Subcutaneous abdominal adipose tissue (tissue), 5 donors: ENCODE data around the gene AZGP1.
"Not testable (repeated sequence)": the region's sequence is repeated elsewhere in the genome, so short reads cannot be mapped to it uniquely, and the experiment has no call there.

Experiments
- H3K27ac ChIP-seq: one replicate; pipeline ENCODE4 v1.7.0; 2013; ENCODE audit warnings: low read depth, mild to moderate bottlenecking, inconsistent platforms, low read length, moderate library complexity
- H3K27me3 ChIP-seq, 5 donors: one replicate each; pipeline ENCODE4 v1.7.0; 2013; ENCODE audit warnings: low read length in 5 of 5, inconsistent platforms in 1 of 5; ENCODE audit not compliant: control insufficient read depth in 5 of 5, insufficient read depth in 4 of 5
- H3K36me3 ChIP-seq, 5 donors: one replicate each; pipeline ENCODE4 v1.7.0; 2013; ENCODE audit warnings: low read length in 5 of 5; ENCODE audit not compliant: control insufficient read depth in 5 of 5, insufficient read depth in 5 of 5
- H3K4me1 ChIP-seq, 5 donors: one replicate each; pipeline ENCODE4 v1.7.0; 2013; ENCODE audit warnings: low read length in 5 of 5, mild to moderate bottlenecking in 3 of 5, moderate library complexity in 1 of 5; ENCODE audit not compliant: control insufficient read depth in 5 of 5, insufficient read depth in 5 of 5
- H3K4me3 ChIP-seq, 5 donors: one replicate each; pipeline ENCODE4 v1.7.0; 2013; ENCODE audit warnings: low read length in 5 of 5, low read depth in 1 of 5
- H3K9ac ChIP-seq, 5 donors: one replicate each; pipeline ENCODE4 v1.7.0; 2013; ENCODE audit warnings: low read length in 5 of 5, mild to moderate bottlenecking in 4 of 5, moderate library complexity in 3 of 5
- H3K9me3 ChIP-seq, 5 donors: one replicate each; pipeline ENCODE4 v1.7.0; 2013; ENCODE audit warnings: low read length in 5 of 5; ENCODE audit not compliant: control insufficient read depth in 5 of 5
- donor health status: healthy.
- donor health status: healthy.
- donor health status: healthy.
- donor health status: healthy.
- donor health status: healthy.

The AZGP1 gene

GRCh38 chr7:99935009-99935408 is 40.8 kb downstream of the AZGP1 start:
- peaks cover 2 to 11% (median 6%) of the 10 kb centered on the region in 5 donors for H3K9me3 ChIP-seq
- not testable (repeated sequence) for H3K4me3 ChIP-seq, H3K9ac ChIP-seq, H3K4me1 ChIP-seq, H3K36me3 ChIP-seq, H3K27ac ChIP-seq
- H3K27me3 ChIP-seq: peaks cover 3 to 12% (median 11%) of the 10 kb centered on the region in 5 donors

- Histone ChIP-seq H3K27ac (no peak overlapping the region), H3K9ac (no peak overlapping the region), H3K36me3 (no peaks in the 10 kb centered on the region), H3K4me3 (no peak overlapping the region), H3K9me3 (no peaks in the 10 kb centered on the region), H3K27me3 (peaks cover 3 to 27% (median 11%) of the 10 kb centered on the region in 5 donors), H3K4me1 (peaks cover 0 to 13% (median 8%) of the 10 kb centered on the region in 5 donors)
Observed at GRCh38 chr7:99930376-99930775, 45.5 kb downstream of the AZGP1 start.

GRCh38 chr7:99929730-99930053 is 46.1 kb downstream of the AZGP1 start:
- H3K4me1 ChIP-seq: peaks cover 0 to 13% (median 8%) of the 10 kb centered on the region in 5 donors
- H3K9ac ChIP-seq: peak overlapping the region in 1 of 5 donors; percentile 53
- H3K36me3 ChIP-seq: no peaks in the 10 kb centered on the region
- no peaks in the 10 kb centered on the region for H3K9me3 ChIP-seq
- H3K4me3 ChIP-seq: peak overlapping the region in 2 of 5 donors; percentile 37 to 53
- H3K27ac ChIP-seq: no peak overlapping the region
- H3K27me3 ChIP-seq: peaks cover 3 to 25% (median 10%) of the 10 kb centered on the region in 5 donors

GRCh38 chr7:99928994-99929729 is 46.7 kb downstream of the AZGP1 start, which contains the start of gene GJC3:
Gene GJC3 (minus strand): TSS chr7:99929620. CDS start chr7:99929620, 0 bp downstream.
- Histone ChIP-seq H3K27me3 (peaks cover 3 to 20% (median 7%) of the 10 kb centered on the region in 5 donors), H3K9me3 (no peaks in the 10 kb centered on the region), H3K27ac (no peak within 1 kb of the TSS), H3K9ac (peak within 1 kb of the TSS in 1 of 5 donors; percentile 53), H3K4me3 (peak within 1 kb of the TSS in 3 of 5 donors; percentile 37 to 53 (median 47)), H3K36me3 (no peaks in the 10 kb centered on the region), H3K4me1 (peaks cover 0 to 13% (median 8%) of the 10 kb centered on the region in 5 donors)

GRCh38 chr7:99928188-99928587 is 47.6 kb downstream of the AZGP1 start:
- H3K9ac ChIP-seq: no peak overlapping the region
- H3K27me3 ChIP-seq: peaks cover 0 to 16% (median 3%) of the 10 kb centered on the region in 5 donors
- H3K4me3 ChIP-seq: no peak overlapping the region
- H3K9me3 ChIP-seq: no peaks in the 10 kb centered on the region
- no peak overlapping the region for H3K27ac ChIP-seq
- peaks cover 0 to 13% (median 8%) of the 10 kb centered on the region in 5 donors for H3K4me1 ChIP-seq
- no peaks in the 10 kb centered on the region for H3K36me3 ChIP-seq

- H3K4me3 ChIP-seq: no peak overlapping the region
Observed at GRCh38 chr7:99927536-99927935, 48.3 kb downstream of the AZGP1 start.

GRCh38 chr7:99926321-99926720 is 49.5 kb downstream of the AZGP1 start:
- no peaks in the 10 kb centered on the region for H3K9me3 ChIP-seq
- peaks cover 0 to 13% (median 8%) of the 10 kb centered on the region in 5 donors for H3K4me1 ChIP-seq
- no peak overlapping the region for H3K27ac ChIP-seq

More at GRCh38 chr7:99927536-99927935, 48.3 kb downstream of the AZGP1 start:
- Histone ChIP-seq H3K4me1 (peaks cover 0 to 13% (median 8%) of the 10 kb centered on the region in 5 donors), H3K27ac (no peak overlapping the region), H3K36me3 (no peaks in the 10 kb centered on the region), H3K27me3 (peaks cover 0 to 16% (median 3%) of the 10 kb centered on the region in 5 donors), H3K9ac (no peak overlapping the region), H3K9me3 (no peaks in the 10 kb centered on the region)

GRCh38 chr7:99923200-99923599 is 52.6 kb downstream of the AZGP1 start:
- Histone ChIP-seq H3K27me3 (peaks cover 0 to 10% (median 0%) of the 10 kb centered on the region in 5 donors), H3K9ac (no peak overlapping the region), H3K4me3 (no peak overlapping the region), H3K4me1 (peaks cover 0 to 21% (median 16%) of the 10 kb centered on the region in 5 donors), H3K9me3 (no peaks in the 10 kb centered on the region), H3K36me3 (peaks cover 0 to 4% (median 0%) of the 10 kb centered on the region in 5 donors), H3K27ac (no peak overlapping the region)

More at GRCh38 chr7:99926321-99926720, 49.5 kb downstream of the AZGP1 start:
- Histone ChIP-seq H3K9ac (no peak overlapping the region), H3K4me3 (no peak overlapping the region), H3K27me3 (peaks cover 0 to 15% (median 0%) of the 10 kb centered on the region in 5 donors), H3K36me3 (peaks cover 0 to 3% (median 0%) of the 10 kb centered on the region in 5 donors)

- Histone ChIP-seq H3K36me3 (peaks cover 6 to 18% (median 10%) of the 10 kb centered on the region in 5 donors), H3K27ac (peak overlapping the region; percentile 82), H3K4me3 (peak overlapping the region; percentile 90 to 98 (median 91)), H3K27me3 (no peaks in the 10 kb centered on the region), H3K9me3 (no peaks in the 10 kb centered on the region), H3K4me1 (peaks cover 7 to 42% (median 33%) of the 10 kb centered on the region in 5 donors), H3K9ac (peak overlapping the region in 4 of 5 donors; percentile 89 to 96 (median 94))
Observed at GRCh38 chr7:99920149-99920548, 55.7 kb downstream of the AZGP1 start.

GRCh38 chr7:99919814-99920112 is 56.1 kb downstream of the AZGP1 start:
- Histone ChIP-seq H3K27me3 (no peaks in the 10 kb centered on the region), H3K4me1 (peaks cover 7 to 42% (median 33%) of the 10 kb centered on the region in 5 donors), H3K36me3 (peaks cover 6 to 21% (median 12%) of the 10 kb centered on the region in 5 donors)

More at GRCh38 chr7:99919814-99920112, 56.1 kb downstream of the AZGP1 start:
- Histone ChIP-seq H3K27ac (peak overlapping the region; percentile 82), H3K9ac (peak overlapping the region; percentile 66 to 96 (median 94)), H3K9me3 (no peaks in the 10 kb centered on the region), H3K4me3 (peak overlapping the region; percentile 90 to 98 (median 91))
